HepG2 (cell line): Measurements from ENCODE around the gene RGL3. TPM values are rescaled to one million over a fixed set of nuclear protein-coding genes. Genes with fewer than 3 reads are reported as not detected.
A peak's percentile ranks its signal among the peaks of the same experiment; 100 is the strongest.

ENCODE experiments used
- ATF7-NPFF ChIP-seq: sonication (generic); formaldehyde crosslinking; IDR thresholded peaks from 2 replicates; pipeline ENCODE4 v1.8.1; 2023; ENCODE audit warnings: mild to moderate bottlenecking, low read depth, missing genetic modification reagents, moderate library complexity
- ISX ChIP-seq: sonication (generic); formaldehyde crosslinking; conservative IDR thresholded peaks from 2 replicates; pipeline ENCODE4 v1.5.0; 2020; ENCODE audit warnings: missing genetic modification reagents
- JDP2 ChIP-seq: sonication (generic); formaldehyde crosslinking; IDR thresholded peaks from 2 replicates; pipeline ENCODE4 v1.8.1; 2022; ENCODE audit warnings: missing genetic modification reagents, borderline replicate concordance
- MAF1 ChIP-seq: sonication (generic); formaldehyde crosslinking; IDR thresholded peaks from 2 replicates; pipeline ENCODE4 v1.5.0; 2020; ENCODE audit warnings: missing genetic modification reagents, borderline replicate concordance
- NR1H2 ChIP-seq: sonication (generic); formaldehyde crosslinking; IDR thresholded peaks from 2 replicates; pipeline ENCODE4 v1.8.1; 2022; ENCODE audit warnings: low read depth, missing genetic modification reagents, borderline replicate concordance
- TCF7 ChIP-seq: sonication (generic); IDR thresholded peaks from 2 replicates; pipeline ENCODE4 v1.6.1; 2016; ENCODE audit warnings: antibody characterized with exemption, low read depth
- TCF7L2 ChIP-seq: IDR thresholded peaks from 2 replicates; pipeline ENCODE4 v1.6.1; 2011; ENCODE audit warnings: mild to moderate bottlenecking, low read depth, low read length, moderate library complexity
- WIZ ChIP-seq: sonication (generic); formaldehyde crosslinking; IDR thresholded peaks from 2 replicates; pipeline ENCODE4 v1.5.1; 2020; ENCODE audit warnings: mild to moderate bottlenecking, missing genetic modification reagents
- ZBTB2 ChIP-seq: sonication (generic); formaldehyde crosslinking; IDR thresholded peaks from 2 replicates; pipeline ENCODE4 v1.8.0; 2022; ENCODE audit warnings: low read depth, missing genetic modification reagents
- ZBTB37 ChIP-seq: sonication (generic); formaldehyde crosslinking; IDR thresholded peaks from 2 replicates; pipeline ENCODE4 v1.4.0; 2020; ENCODE audit warnings: mild to moderate bottlenecking, missing genetic modification reagents
- ZFP36 ChIP-seq: fragments of 150-350 bp; IDR thresholded peaks from 2 replicates; pipeline ENCODE4 v1.6.1; 2018; ENCODE audit warnings: borderline replicate concordance, low read length, low read depth; ENCODE audit not compliant: partially characterized antibody
- ZNF121 ChIP-seq: sonication (generic); formaldehyde crosslinking; IDR thresholded peaks from 2 replicates; pipeline ENCODE4 v1.5.0; 2020; ENCODE audit warnings: mild to moderate bottlenecking, missing genetic modification reagents
- ZNF331 ChIP-seq: sonication (generic); formaldehyde crosslinking; IDR thresholded peaks from 2 replicates; pipeline ENCODE4 v1.4.0; 2020; ENCODE audit warnings: missing genetic modification reagents
- ZNF460 ChIP-seq: sonication (generic); formaldehyde crosslinking; IDR thresholded peaks from 2 replicates; pipeline ENCODE4 v1.5.1; 2020; ENCODE audit warnings: missing genetic modification reagents, mild to moderate bottlenecking, borderline replicate concordance
- ZNF546 ChIP-seq: sonication (generic); formaldehyde crosslinking; conservative IDR thresholded peaks from 2 replicates; pipeline ENCODE4 v1.8.1; 2023; ENCODE audit warnings: mild to moderate bottlenecking, missing genetic modification reagents
- ZNF563 ChIP-seq: sonication (generic); formaldehyde crosslinking; IDR thresholded peaks from 2 replicates; pipeline ENCODE4 v1.8.0; 2022; ENCODE audit warnings: mild to moderate bottlenecking, moderate library complexity, missing genetic modification reagents
- ZNF598 ChIP-seq: sonication (generic); formaldehyde crosslinking; IDR thresholded peaks from 2 replicates; pipeline ENCODE4 v1.5.1; 2020; ENCODE audit warnings: mild to moderate bottlenecking, missing genetic modification reagents, borderline replicate concordance
- ZNF607 ChIP-seq: sonication (generic); formaldehyde crosslinking; IDR thresholded peaks from 2 replicates; pipeline ENCODE4 v1.5.1; 2020; ENCODE audit warnings: missing genetic modification reagents, mild to moderate bottlenecking, borderline replicate concordance
- ZNF740 ChIP-seq: sonication (generic); formaldehyde crosslinking; IDR thresholded peaks from 2 replicates; pipeline ENCODE4 v1.4.0; 2020; ENCODE audit warnings: missing genetic modification reagents
- ZNF800 ChIP-seq: sonication (generic); formaldehyde crosslinking; IDR thresholded peaks from 2 replicates; pipeline ENCODE4 v1.4.0; 2020; ENCODE audit warnings: missing genetic modification reagents
- ZSCAN12 ChIP-seq: sonication (generic); formaldehyde crosslinking; IDR thresholded peaks from 2 replicates; pipeline ENCODE4 v1.9.0; 2021; ENCODE audit warnings: mild to moderate bottlenecking, missing genetic modification reagents
- polyA plus RNA-seq, 8 experiments: library from polyadenylated mRNA; depleted of rRNA in 3 of 8; stranded (reverse) in 7 of 8; unstranded in 1 of 8; fragments of >200 nt; fragmentation: Illumina TruSeq in 4 of 8; extraction: Trizol in 4 of 8; gene quantifications; 2 replicates each; pipeline versions ENCODE4 v1.2.1 to v1.2.3, GENCODE V29; 2011 to 2016; ENCODE audit warnings: low read depth in 4 of 8, missing spikeins in 1 of 8, mixed read lengths in 1 of 8; ENCODE audit not compliant: insufficient read depth in 1 of 8
- total RNA-seq, 5 experiments: library from RNA; depleted of rRNA; stranded (reverse); fragments of >200 nt; fragmentation: Illumina TruSeq; extraction: Trizol; gene quantifications; 2 replicates each; pipeline ENCODE4 v1.2.3, GENCODE V29; 2016; ENCODE audit warnings: low read depth in 1 of 5

The RGL3 gene
- total and polyA plus RNA-seq, 2 of the 13 experiments (the other 11 are each of a cell fraction or from before 2014, with no cell fraction given) = 4.2 to 7.6 TPM

- no peak for TF ChIP-seq TCF7
- no peak for TF ChIP-seq ZNF607 (CRISPR knock-in tag)
- TF ChIP-seq WIZ = no peak
- TF ChIP-seq ZNF563 = no peak
- 0 out of 2 replicates have a peak, but pooled peaks have one; percentile 59 for TF ChIP-seq ZNF598 (CRISPR knock-in tag)
- TF ChIP-seq ZSCAN12 = no peak
- TF ChIP-seq ZBTB2 (CRISPR knock-in tag) = no peak
- no peak for TF ChIP-seq ZFP36
- peak; percentile 54; the same call in 1 of the 2 replicates for TF ChIP-seq ATF7-NPFF (CRISPR knock-in tag)
- no peak for TF ChIP-seq ZNF740 (CRISPR knock-in tag)
- TF ChIP-seq ZBTB37 (CRISPR knock-in tag) = no peak
- TF ChIP-seq ZNF546 (CRISPR knock-in tag) = no peak
- TF ChIP-seq ZNF460 (CRISPR knock-in tag) = no peak
- TF ChIP-seq MAF1 = no peak
- no peak for TF ChIP-seq ZNF331
- TF ChIP-seq ISX (CRISPR knock-in tag) = no peak
- no peak for TF ChIP-seq TCF7L2
- TF ChIP-seq NR1H2 (CRISPR knock-in tag) = no peak
- no peak for TF ChIP-seq ZNF800
- TF ChIP-seq ZNF121 (CRISPR knock-in tag) = peak; percentile 52; the same call in 1 of the 2 replicates
- no peak for TF ChIP-seq JDP2 (CRISPR knock-in tag)
Measured at GRCh38 chr19:11418549-11419506, at the start of gene RGL3 (continued).
